Right atrium auricular region (tissue), 2 donors: ENCODE results near the gene ZNF582. TPM values are rescaled to one million over a fixed set of nuclear protein-coding genes. Genes with fewer than 3 reads are reported as not detected.

Experiments
- DNase-seq: peaks from one replicate; pipeline ENCODE4 v3.0.0-alpha.2; 2019; ENCODE audit warnings: low spot score
- H3K27ac ChIP-seq, 2 donors: fragments of 200-600 bp; sonication (generic); 1 replicate in 1 of 2; 2 replicates in 1 of 2; pipeline ENCODE4 v1.5.1; 2016 to 2019
- H3K27me3 ChIP-seq, 2 donors: fragments of 200-600 bp; sonication (generic); one replicate each; pipeline versions ENCODE4 v1.5.1 to v1.6.0; 2017 to 2019
- H3K36me3 ChIP-seq: fragments of 200-600 bp; sonication (generic); one replicate; pipeline ENCODE4 v1.5.1; 2016
- H3K4me1 ChIP-seq, 2 donors: fragments of 200-600 bp; sonication (generic); one replicate each; pipeline versions ENCODE4 v1.5.1 to v1.6.0; 2017 to 2019
- H3K4me3 ChIP-seq, 2 donors: fragments of 200-600 bp; sonication (generic); 1 replicate in 1 of 2; 2 replicates in 1 of 2; pipeline ENCODE4 v1.5.1; 2017 to 2019; ENCODE audit warnings: mild to moderate bottlenecking in 1 of 2, moderate library complexity in 1 of 2
- H3K9me3 ChIP-seq, 2 donors: fragments of 200-600 bp; sonication (generic); one replicate each; pipeline ENCODE4 v1.5.1; 2019
- total RNA-seq, 2 donors: library from RNA; depleted of rRNA; stranded (reverse); fragments of >200 nt; gene quantifications; one replicate each; pipeline ENCODE4 v1.1.0, GENCODE V29; 2016
- TF ChIP-seq, protein P1 (sequence below), 2 donors: fragments of 200-600 bp; sonication (generic); IDR thresholded peaks; one replicate each; pipeline ENCODE4 v1.5.1; 2019; ENCODE audit warnings: antibody characterized with exemption in 2 of 2

The ZNF582 gene
- total RNA-seq, 2 donors from 2014 or later = 3.9 to 6.2 TPM

DNA sequence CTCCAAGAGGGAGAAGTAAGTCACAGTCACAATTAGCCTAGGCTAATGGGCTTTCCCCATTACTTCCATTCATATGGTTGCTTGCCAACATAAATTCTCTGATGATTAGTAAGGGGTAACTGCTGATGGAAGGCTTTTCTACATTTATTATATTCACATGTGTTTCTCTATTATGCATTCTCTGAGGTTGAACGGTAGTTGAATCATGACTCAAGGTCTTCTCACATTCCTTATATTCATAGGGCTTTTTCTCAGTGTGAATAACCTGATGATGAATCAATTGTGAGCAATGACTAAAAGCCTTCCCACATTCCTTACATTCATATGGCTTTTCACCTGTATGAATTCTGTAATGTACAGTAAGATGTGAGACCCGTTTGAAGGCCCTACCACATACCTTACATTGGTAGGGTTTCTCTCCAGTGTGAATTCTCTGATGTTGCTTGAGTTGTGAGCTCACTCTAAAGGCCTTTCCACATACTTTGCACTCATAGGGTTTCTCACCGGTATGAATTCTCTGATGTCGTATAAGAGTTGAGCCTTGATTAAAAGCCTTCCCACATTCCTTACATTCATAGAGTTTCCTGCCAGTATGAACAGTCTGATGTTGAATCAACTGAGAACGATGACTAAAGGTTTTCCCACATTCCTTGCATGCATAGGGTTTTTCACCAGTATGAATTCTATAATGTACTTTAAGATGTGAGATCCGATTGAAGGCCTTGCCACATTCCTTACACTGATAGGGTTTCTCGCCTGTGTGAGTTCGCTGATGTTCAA, 9.3 kb downstream of the ZNF582 start:
- TF ChIP-seq, protein P1, sequence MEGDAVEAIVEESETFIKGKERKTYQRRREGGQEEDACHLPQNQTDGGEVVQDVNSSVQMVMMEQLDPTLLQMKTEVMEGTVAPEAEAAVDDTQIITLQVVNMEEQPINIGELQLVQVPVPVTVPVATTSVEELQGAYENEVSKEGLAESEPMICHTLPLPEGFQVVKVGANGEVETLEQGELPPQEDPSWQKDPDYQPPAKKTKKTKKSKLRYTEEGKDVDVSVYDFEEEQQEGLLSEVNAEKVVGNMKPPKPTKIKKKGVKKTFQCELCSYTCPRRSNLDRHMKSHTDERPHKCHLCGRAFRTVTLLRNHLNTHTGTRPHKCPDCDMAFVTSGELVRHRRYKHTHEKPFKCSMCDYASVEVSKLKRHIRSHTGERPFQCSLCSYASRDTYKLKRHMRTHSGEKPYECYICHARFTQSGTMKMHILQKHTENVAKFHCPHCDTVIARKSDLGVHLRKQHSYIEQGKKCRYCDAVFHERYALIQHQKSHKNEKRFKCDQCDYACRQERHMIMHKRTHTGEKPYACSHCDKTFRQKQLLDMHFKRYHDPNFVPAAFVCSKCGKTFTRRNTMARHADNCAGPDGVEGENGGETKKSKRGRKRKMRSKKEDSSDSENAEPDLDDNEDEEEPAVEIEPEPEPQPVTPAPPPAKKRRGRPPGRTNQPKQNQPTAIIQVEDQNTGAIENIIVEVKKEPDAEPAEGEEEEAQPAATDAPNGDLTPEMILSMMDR (IDR thresholded peaks at IDR 0.05) = no peak
- H3K9me3 ChIP-seq = peaks cover 0 to 8% of the 10 kb centered on the region in 2 donors

GRCh38 chr19:56377105-56377924, 16.0 kb downstream of the ZNF582 start:
- Histone ChIP-seq H3K4me3 (no peak overlapping the region), H3K4me1 (no peaks in the 10 kb centered on the region), H3K9me3 (peaks cover 3 to 39% of the 10 kb centered on the region in 2 donors), H3K36me3 (peaks cover 66% of the 10 kb centered on the region), H3K27ac (no peak overlapping the region), H3K27me3 (no peaks in the 10 kb centered on the region)
- TF ChIP-seq, protein P1 (IDR thresholded peaks at IDR 0.05) = no peak
- no peak for DNase-seq

More for the DNA sequence above, 9.3 kb downstream of the ZNF582 start:
- H3K27me3 ChIP-seq = no peaks in the 10 kb centered on the region
- peaks cover 25% of the 10 kb centered on the region for H3K36me3 ChIP-seq
- H3K4me3 ChIP-seq = no peak overlapping the region
- H3K4me1 ChIP-seq = no peaks in the 10 kb centered on the region
- no peak overlapping the region for H3K27ac ChIP-seq
- no peak for DNase-seq

DNA sequence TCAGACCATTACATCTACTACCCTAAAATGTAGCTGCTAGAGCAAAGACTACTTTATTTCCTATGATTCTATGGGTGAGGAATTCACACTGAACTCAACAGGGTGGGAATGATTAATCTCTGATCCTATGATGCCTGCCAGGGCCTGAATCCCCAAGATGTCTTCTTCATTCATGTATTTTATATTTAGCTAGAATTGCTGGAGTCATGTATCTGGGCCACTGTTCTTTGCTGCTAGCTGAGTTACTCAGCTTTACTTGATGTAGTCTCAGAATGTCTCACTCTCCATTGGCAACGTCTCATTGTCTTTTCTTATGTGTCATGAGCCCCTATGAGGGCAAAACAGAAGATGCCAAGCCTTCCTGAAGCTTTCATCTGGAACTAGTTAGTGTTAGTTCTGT, 21.1 kb downstream of the ZNF582 start:
- H3K4me1 ChIP-seq = peaks cover 0 to 16% of the 10 kb centered on the region in 2 donors
- no peak overlapping the region for H3K27ac ChIP-seq
- peaks cover 0 to 16% of the 10 kb centered on the region in 2 donors for H3K9me3 ChIP-seq
- H3K4me3 ChIP-seq = no peak overlapping the region
- DNase-seq = no peak
- no peaks in the 10 kb centered on the region for H3K27me3 ChIP-seq
- H3K36me3 ChIP-seq = peaks cover 61% of the 10 kb centered on the region
- TF ChIP-seq, protein P1 (IDR thresholded peaks at IDR 0.05) = no peak

DNA sequence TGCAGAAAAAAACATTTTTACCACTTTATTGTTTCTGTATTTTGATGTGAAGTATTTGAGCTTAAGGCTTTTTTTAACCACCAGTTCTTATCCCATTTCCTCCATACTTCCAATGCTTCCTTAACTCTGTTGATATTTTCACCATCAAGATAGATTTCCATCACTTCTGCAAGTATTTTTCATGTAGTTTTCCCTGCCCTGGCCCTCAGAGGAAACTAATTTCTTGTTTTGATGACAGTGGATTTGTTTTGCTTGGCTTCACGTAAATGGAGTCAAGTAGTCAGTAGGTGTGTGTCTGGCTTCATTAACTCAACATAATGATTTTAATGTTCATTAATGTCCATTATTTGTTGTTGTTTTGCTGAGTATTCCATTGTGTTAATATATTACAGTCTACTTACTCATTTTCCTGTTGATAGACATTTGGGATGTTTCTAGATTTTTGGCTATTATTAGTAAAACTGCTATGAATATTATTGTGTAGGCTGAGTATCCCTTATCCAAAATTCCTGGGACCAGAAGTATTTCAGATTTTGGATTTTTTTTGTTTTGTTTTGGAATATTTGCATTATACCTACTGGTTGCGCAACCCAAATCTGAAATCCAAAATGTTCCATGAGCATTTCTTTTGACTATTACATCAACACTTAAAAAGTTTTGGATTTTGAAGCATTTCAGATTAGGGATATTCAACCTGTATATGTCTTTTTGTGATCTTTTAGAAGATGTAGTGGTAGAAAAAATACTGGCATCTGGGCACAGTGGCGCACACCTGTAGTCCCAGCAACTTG, 23.3 kb downstream of the ZNF582 start:
- Histone ChIP-seq H3K9me3 (no peaks in the 10 kb centered on the region), H3K4me1 (peaks cover 0 to 16% of the 10 kb centered on the region in 2 donors), H3K4me3 (no peak overlapping the region), H3K27ac (no peak overlapping the region), H3K36me3 (peaks cover 39% of the 10 kb centered on the region), H3K27me3 (no peaks in the 10 kb centered on the region)
- TF ChIP-seq, protein P1 (IDR thresholded peaks at IDR 0.05) = no peak
- no peak for DNase-seq

GRCh38 chr19:56367829-56368711, 25.3 kb downstream of the ZNF582 start:
- Histone ChIP-seq H3K4me1 (peaks cover 0 to 16% of the 10 kb centered on the region in 2 donors), H3K4me3 (peak overlapping the region; percentile 56 to 76), H3K27me3 (no peaks in the 10 kb centered on the region), H3K36me3 (peaks cover 19% of the 10 kb centered on the region), H3K27ac (peak overlapping the region; percentile 84 to 88), H3K9me3 (peaks cover 0 to 13% of the 10 kb centered on the region in 2 donors)
- peak; percentile 94 for DNase-seq
- TF ChIP-seq, protein P1 (IDR thresholded peaks at IDR 0.05) = peak in 1 of 2 donors; percentile 20
